Calu3 (cell line): ENCODE data around the gene ALDH1L1. TPM values are rescaled to one million over a fixed set of nuclear protein-coding genes. Genes with fewer than 3 reads are reported as not detected.

ENCODE experiments used
- BruUV-seq: library from RNA; stranded (reverse); fragments of 400-500 nt; replicated peaks from 2 replicates; lab custom pipeline; 2021; lab: Mats Ljungman, UMichigan
- CTCF ChIA-PET: fragments of 300-600 bp; sonication (Branson Sonifier 250); formaldehyde crosslinking; loops from one replicate; lab custom pipeline; 2022; ENCODE audit warnings: antibody characterized with exemption; lab: Charles Lee
- DNase-seq: peaks from one replicate; pipeline ENCODE4 v3.0.0; 2022
- H3K27ac Mint-ChIP-seq: one replicate; pipeline ENCODE4 v1.8.0; 2022; ENCODE audit warnings: mixed read lengths; ENCODE audit not compliant: unreplicated experiment
- H3K27me3 Mint-ChIP-seq: one replicate; pipeline ENCODE4 v1.8.0; 2022; ENCODE audit warnings: mixed read lengths; ENCODE audit not compliant: unreplicated experiment
- H3K36me3 Mint-ChIP-seq: one replicate; pipeline ENCODE4 v1.8.0; 2022; ENCODE audit warnings: mild to moderate bottlenecking, moderate library complexity, mixed read lengths; ENCODE audit not compliant: insufficient read depth, unreplicated experiment
- H3K4me1 Mint-ChIP-seq: one replicate; pipeline ENCODE4 v1.8.0; 2022; ENCODE audit warnings: mild to moderate bottlenecking, low read depth, mixed read lengths; ENCODE audit not compliant: unreplicated experiment
- H3K4me3 Mint-ChIP-seq: one replicate; pipeline ENCODE4 v1.8.0; 2022; ENCODE audit warnings: mild to moderate bottlenecking, low read depth, moderate library complexity, mixed read lengths; ENCODE audit not compliant: unreplicated experiment
- H3K9me3 Mint-ChIP-seq: one replicate; pipeline ENCODE4 v1.8.0; 2022; ENCODE audit warnings: low read depth, mixed read lengths; ENCODE audit not compliant: unreplicated experiment
- CTCF ChIP-seq: fragments of 200-600 bp; IDR thresholded peaks from one replicate; pipeline ENCODE4 v1.8.0; 2022; ENCODE audit warnings: antibody characterized with exemption; ENCODE audit not compliant: unreplicated experiment
- intact Hi-C: fragments of 100-400 bp; cut with micrococcal nuclease; formaldehyde crosslinking; loops from one replicate; pipeline ENCODE4 v1.10.0; 2022; ENCODE audit not compliant: unreplicated experiment
- total RNA-seq: library from RNA; stranded (reverse); gene quantifications from 2 replicates; pipeline ENCODE4 v1.2.3, GENCODE V29; 2022

The ALDH1L1 gene
- total RNA-seq, 1 experiment from 2014 or later: 4.4 TPM

GRCh38 chr3:126212620-126213378 lies 32.4 kb upstream of the ALDH1L1 start:
- no peaks in the 10 kb centered on the region for H3K27me3 Mint-ChIP-seq
- H3K27ac Mint-ChIP-seq: peak overlapping the region; percentile 52
- BruUV-seq: no TSS peak
- H3K9me3 Mint-ChIP-seq: peaks cover 4% of the 10 kb centered on the region
- intact Hi-C loops: loop anchor here (5.0 kb wide), 2 partner anchors 80 to 145 kb away; partner anchors contain the start of gene KLF15
- peak; percentile 74 for DNase-seq
- CTCF ChIA-PET: interaction anchor here (0.6 to 1.6 kb wide), 10 partner anchors 11 to 1334 kb away, joined by 3 to 7 read pairs (median 4); no protein-coding TSS in a partner anchor
- peak; percentile 46 for TF ChIP-seq CTCF
- H3K4me3 Mint-ChIP-seq: peak overlapping the region; percentile 66
- H3K36me3 Mint-ChIP-seq: peaks cover 21% of the 10 kb centered on the region
- H3K4me1 Mint-ChIP-seq: peaks cover 54% of the 10 kb centered on the region

DNA sequence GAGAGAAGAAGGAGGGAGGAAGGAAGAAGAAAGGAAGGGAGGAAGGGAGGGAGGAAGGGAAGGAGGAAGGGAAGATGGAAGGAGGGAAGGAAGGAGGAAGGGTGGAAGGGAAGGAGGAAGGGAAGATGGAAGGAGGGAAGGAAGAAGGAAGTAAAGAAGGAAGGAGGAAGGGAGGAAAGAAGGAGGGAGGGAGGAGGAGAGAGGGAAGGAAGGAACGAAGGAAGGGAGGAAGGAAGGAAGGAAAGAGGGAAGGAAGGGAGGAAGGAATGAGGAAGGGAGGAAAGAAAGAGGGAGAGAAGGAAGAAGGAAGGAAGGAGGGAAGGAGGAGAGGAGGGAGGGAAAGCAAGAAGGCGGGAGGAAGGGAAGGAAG lies 31.8 kb upstream of the ALDH1L1 start:
- Mint-ChIP-seq H3K36me3 (peaks cover 21% of the 10 kb centered on the region), H3K27me3 (no peaks in the 10 kb centered on the region), H3K4me1 (peaks cover 59% of the 10 kb centered on the region), H3K4me3 (peak overlapping the region; percentile 66), H3K27ac (peak overlapping the region; percentile 52), H3K9me3 (peaks cover 4% of the 10 kb centered on the region)
- CTCF ChIA-PET: interaction anchor here (1.0 to 1.6 kb wide), 4 partner anchors 10 to 78 kb away, joined by 3 to 7 read pairs (median 5); no protein-coding TSS in a partner anchor
- BruUV-seq: no TSS peak
- TF ChIP-seq CTCF: no peak
- DNase-seq: no peak
- intact Hi-C loops: loop anchor here (5.0 kb wide), 2 partner anchors 80 to 145 kb away; partner anchors contain the start of gene KLF15

DNA sequence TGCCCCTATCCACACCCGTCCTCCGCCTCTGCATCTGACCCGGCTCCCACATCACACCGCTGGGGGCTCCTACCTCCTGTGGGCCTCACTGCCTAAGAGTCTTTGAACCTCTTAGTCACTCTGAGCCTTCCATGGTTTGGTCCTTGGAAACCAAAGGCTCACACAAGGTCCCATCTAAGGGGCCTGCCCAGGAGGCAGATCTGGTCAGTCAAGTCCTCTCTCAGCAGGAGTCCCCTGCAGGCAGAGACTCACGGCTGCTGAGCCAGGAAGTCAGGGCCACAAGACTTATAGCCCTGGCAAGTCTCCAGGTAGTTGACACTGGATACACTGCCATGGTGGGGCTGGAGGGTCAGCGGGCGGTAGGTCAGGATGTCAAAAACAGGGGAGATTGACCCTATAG lies 31.2 kb upstream of the ALDH1L1 start:
- Mint-ChIP-seq H3K27me3 (no peaks in the 10 kb centered on the region), H3K4me3 (no peak overlapping the region), H3K4me1 (peaks cover 53% of the 10 kb centered on the region), H3K9me3 (peaks cover 4% of the 10 kb centered on the region), H3K27ac (peak overlapping the region; percentile 2), H3K36me3 (peaks cover 21% of the 10 kb centered on the region)
- DNase-seq: peak; percentile 56
- CTCF ChIA-PET: no interaction called here
- intact Hi-C loops: loop anchor here (5.0 kb wide), 2 partner anchors 79 to 146 kb away; partner anchors contain the start of gene KLF15
- no TSS peak for BruUV-seq
- TF ChIP-seq CTCF: no peak

DNA sequence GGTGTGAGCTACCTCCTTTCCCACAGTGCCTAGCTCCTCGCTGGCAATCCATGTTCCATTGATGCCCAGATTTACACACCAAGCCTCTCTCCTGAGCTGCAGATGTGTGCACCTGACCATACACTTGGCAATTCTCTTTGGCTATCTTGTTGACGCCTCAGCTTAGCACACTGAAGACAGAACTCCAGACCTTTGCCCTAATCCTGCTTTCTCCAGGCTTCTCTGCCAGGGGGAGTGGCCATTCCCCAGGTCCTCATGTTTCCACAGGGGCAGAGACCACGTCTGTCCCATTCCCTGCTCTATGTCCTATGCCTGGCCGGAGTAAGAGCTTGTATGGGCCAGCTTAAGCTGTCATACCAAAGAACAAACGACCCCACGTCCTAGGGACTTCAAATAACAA lies 30.2 kb upstream of the ALDH1L1 start:
- CTCF ChIA-PET: interaction anchor here (1.3 kb wide), 1 partner anchor 14 kb away, joined by 8 read pairs; no protein-coding TSS in a partner anchor
- no TSS peak for BruUV-seq
- H3K27me3 Mint-ChIP-seq: no peaks in the 10 kb centered on the region
- no peak for TF ChIP-seq CTCF
- no peak for DNase-seq
- H3K36me3 Mint-ChIP-seq: peaks cover 21% of the 10 kb centered on the region
- H3K9me3 Mint-ChIP-seq: peaks cover 4% of the 10 kb centered on the region
- intact Hi-C loops: loop anchor here (5.0 kb wide), 2 partner anchors 78 to 147 kb away; partner anchors contain the start of gene KLF15
- no peak overlapping the region for H3K4me3 Mint-ChIP-seq
- peak overlapping the region; percentile 23 for H3K27ac Mint-ChIP-seq
- peaks cover 47% of the 10 kb centered on the region for H3K4me1 Mint-ChIP-seq
